Measurements from ENCODE around the gene KANK4.

DNA sequence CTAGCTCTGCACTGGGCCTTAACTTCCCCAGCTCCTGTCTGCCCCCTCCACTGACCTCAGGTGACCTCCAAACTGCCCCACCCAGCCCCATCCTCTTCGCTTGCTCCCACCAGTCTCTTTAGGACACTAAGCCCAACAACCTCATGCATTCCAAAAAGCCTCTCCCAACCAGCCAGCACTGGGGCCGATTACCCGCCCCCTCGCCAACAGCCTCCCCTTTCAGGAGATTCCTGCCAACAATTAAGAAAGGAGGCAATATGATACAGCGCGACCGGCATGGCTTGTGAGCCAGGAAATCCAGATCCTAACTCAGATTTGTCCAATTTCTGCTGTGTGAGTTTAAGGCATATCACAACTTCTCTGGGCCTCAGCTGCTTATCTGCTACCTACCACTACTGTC is 14.7 kb downstream of the KANK4 start:
- no peak for TF ChIP-seq CTCF (IDR thresholded peaks at IDR 0.05; ENCODE audit: insufficient read depth, low read length, poor library complexity, severe bottlenecking)
- TF ChIP-seq EZH2phosphoT487 (conservative IDR thresholded peaks at IDR 0.05; ENCODE audit: low read length): no peak

Data from SU-DHL-6 (cell line).